HG03469 (cell line): ENCODE measurements around the gene FCHSD2.
"Not testable (repeated sequence)": the region's sequence is repeated elsewhere in the genome, so short reads cannot be mapped to it uniquely, and the experiment has no call there.

Source experiments
- ATAC-seq: cut with Tn5 transposase; IDR thresholded peaks from one replicate; pipeline ENCODE4 v1.9.1; 2021; ENCODE audit warnings: mild to moderate bottlenecking, moderate library complexity, moderate number of reproducible peaks; ENCODE audit not compliant: unreplicated experiment

Gene FCHSD2

DNA sequence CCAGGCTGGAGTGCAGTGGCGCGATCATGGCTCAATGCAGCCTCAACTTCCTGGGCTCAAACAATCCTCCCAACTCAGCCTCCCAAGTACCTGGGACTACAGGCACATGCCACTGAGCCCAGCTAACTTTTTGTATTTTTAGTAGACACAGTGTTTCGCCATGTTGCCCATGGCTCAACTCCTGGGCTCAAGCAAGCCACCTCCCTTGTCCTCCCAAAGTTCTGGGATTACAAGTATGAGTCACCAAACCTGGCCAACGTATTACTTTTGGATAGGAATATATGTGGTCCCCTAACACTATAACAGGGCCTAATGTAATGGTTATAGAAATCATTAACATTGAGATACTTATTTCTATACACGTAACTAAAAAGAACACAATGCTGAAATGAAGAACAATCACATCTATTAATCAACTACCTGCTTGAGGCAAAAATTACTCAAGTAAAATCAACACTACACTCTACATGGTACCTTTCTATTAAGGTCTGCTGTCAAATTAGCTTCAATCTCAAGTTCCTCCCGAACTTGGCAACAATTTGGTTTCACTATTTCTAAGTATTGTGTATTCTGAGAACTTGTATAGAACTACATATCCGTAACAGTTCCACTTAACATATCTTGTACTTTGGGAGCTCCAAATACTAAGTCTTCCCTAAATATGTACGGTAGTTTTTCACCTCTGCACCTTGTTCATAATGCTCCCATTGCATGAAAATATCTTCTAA, 124.9 kb downstream of the FCHSD2 start:
- ATAC-seq, result no peak

DNA sequence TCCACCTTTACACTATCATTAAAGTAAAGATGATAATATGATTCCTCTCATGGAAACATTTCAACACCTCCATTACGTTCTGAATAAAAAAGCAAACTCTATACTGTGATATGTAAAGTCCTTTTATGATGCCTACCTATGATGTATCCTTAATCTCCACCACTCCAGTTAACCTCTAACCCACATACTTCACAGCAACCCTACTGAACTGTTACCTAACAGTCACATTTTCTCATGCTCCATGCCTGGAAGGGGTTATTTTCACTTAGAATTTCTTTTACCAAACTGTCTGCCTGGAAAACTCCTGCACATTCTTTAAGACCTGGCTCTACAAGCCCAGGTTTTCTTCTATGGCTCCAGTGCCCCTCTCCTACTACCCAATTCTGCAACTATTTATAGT, 129.1 kb downstream of the FCHSD2 start:
- ATAC-seq, result no peak

DNA sequence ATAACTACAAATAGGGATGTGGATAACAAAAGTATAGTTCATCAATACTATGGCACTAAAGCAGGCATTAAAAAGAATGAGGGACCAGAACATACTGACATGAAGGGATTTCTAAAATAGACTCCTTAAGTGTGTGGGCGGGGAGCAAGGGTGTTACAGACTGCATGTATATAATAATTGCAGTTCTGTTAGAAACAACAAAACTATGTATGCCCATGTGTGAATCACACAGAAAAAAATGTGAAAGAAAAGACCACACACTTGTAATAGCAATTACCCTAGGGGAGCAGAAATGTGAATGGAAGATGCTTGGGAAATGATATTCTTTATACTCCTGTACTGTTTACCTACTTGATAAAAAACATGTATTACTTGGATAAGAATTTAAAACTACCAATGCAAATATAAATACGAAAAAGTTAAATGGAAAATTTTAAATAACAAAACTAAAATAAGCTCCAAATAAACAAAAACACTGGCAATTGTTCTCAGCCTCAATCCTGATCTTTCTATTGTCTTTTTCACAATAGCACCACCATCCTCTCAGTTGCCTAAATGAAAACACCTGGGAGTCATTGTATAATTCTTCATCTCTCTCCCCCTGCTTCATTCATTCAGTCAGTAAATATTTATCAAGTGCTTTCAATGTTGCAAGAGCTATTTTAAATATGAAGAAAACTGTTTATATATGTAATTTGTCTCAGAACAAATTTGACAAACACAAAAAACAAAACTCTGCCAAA, 129.8 kb downstream of the FCHSD2 start:
- no peak for ATAC-seq

DNA sequence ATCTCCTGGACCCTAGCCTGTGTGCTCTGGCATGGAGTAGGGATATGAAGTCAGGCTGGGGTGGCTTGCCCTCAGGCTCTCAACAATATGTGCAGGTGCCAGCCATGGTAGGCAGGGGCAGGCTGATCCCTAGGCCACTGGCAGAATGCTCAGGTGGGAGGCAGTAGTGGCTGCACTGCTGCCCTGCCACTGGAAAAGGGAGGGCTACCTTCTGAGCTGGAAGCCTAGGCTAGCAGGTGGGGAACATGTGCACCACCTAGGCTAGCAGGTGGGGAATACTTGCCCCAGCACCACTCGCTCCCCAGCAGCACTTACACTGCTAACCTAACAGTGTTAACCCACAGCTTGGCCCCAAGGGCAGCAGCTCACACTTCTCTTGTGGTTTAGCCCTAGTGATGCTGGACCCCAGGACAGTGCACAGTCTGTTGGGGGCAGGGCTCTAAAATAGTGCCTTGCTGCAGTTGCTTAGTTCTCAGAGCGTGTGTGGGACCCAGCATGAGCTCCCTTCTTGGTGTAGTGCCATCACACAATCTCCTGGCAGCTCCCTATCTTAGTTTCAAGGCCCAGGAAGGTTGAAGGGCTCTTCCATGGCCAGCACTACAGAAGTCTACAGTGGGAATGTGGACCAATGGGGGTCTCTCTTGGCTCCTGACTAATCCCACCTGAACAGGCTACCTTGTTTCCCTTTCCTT, 130.8 kb downstream of the FCHSD2 start:
- ATAC-seq, result no peak

- no peak for ATAC-seq
Measured at GRCh38 chr11:73009972-73010371, 132.1 kb downstream of the FCHSD2 start.

- no peak for ATAC-seq
Measured at GRCh38 chr11:73004088-73004487, 138.0 kb downstream of the FCHSD2 start.

- ATAC-seq, result no peak
Measured at GRCh38 chr11:73003088-73003487, 139.0 kb downstream of the FCHSD2 start.

- no peak for ATAC-seq
Measured at GRCh38 chr11:73002214-73002613, 139.9 kb downstream of the FCHSD2 start.

DNA sequence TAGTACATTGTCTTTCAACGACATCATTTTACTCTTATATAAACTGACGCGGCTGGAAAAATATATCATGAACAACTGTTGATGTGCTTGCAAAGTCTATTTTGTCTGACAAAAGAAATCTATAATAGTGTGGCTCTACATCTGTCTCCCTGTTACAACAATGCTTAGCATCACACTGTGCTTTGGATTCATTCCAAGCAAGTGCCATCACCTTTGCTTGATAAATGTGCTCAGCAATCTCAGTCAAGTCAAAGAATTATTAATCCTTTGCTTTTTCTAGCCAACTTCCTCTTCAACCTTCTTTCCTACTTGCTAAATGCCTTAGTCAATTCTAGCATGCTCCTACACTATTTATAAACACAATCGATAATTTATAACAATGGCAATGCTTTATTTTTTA, 140.5 kb downstream of the FCHSD2 start:
- ATAC-seq, result no peak

DNA sequence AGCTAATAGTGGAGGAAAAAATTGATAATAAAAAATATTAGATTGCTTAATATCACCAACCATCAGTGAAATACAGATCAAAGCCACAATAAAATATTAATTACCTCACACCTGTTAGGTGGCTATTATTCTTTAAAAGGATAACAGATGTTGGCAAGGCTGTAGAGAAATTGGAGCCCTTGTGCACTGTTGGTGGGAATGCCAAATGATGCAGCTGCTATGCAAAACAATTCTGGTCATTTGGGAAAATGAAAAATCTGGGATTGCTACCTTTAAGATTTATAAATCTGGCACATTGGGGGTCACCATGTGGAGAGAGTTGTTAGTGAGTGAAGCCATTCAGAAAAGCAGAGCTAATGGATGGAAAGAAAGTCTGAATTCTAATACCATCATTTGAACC, 143.4 kb downstream of the FCHSD2 start:
- ATAC-seq, result no peak

DNA sequence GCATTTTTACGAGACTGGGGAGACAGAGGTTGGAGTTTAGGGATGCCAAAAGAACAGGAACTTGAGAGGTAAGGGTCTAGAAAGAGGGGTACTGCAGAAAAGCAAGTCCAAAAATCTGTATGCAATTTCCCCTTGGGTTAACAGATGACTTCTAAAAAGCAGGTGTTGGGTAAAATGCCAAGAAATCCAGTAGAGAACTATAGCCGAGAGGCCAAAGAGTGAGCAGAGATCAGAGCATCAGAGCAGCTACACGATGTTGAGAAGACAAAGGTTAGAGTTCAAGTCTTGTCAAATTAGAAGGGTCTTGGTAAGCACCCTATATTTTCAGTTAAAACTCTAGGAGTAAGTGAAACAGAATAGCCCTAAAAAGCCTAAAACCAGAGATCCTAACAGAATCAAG, 145.2 kb downstream of the FCHSD2 start:
- no peak for ATAC-seq

GRCh38 chr11:72989727-72990126, 152.4 kb downstream of the FCHSD2 start:
- ATAC-seq, result no peak

DNA sequence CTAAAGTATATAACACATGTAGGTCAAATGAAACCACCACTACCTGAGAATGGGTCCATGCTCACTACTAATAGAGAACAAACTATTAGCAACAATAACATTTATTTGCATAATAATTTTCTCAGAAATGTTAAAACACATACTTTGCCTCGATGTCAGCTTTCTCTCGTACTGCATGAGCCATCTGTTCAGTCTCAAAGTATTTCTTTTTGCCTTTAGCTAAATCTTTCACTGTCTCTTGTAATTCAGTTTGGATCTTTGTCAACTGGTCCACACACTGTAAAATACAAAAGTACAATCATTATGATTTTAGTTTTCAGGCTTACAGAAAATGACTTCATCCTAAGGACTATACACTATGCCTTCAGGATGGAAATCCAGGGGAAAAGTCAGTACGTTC, 153.3 kb downstream of the FCHSD2 start:
- no peak for ATAC-seq

DNA sequence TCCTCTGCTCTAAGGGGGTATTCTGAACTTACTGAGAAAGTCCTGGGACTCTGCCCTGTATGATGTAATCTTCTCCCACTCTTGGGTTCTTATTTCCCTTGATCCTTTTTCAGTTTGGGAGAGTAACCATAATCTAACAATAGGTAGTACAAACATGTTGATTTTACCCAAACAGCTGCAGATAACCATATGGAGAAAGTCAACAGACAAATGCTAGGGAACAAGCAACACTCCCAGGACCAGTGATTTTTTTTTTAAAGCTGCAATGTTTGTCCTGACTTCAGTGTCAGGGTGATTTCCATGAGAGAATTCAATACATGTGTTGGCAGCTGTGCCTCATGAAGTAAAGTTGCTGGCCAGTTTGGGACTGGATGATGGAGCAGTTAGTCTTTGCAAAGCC, 156.5 kb downstream of the FCHSD2 start:
- no peak for ATAC-seq

- no peak for ATAC-seq
Measured at GRCh38 chr11:72984453-72985077, 157.6 kb downstream of the FCHSD2 start.

DNA sequence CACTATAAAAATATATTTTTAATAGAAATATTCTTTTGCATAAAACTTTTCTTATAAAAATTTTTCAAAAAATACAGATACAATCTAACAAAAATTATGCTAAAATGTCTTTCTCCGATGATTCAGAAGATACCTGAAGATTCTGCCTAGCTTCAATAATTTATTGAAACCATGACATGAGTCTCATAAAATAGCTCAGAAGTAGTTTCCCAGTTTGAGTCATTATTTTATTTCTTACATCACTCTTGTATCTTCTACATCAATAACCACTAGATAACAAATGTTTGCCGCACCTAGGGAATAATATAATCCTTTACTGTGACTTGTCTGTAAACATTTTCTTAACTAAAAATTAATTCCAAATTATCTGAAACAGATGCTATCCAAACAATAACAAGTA, 158.6 kb downstream of the FCHSD2 start:
- no peak for ATAC-seq

DNA sequence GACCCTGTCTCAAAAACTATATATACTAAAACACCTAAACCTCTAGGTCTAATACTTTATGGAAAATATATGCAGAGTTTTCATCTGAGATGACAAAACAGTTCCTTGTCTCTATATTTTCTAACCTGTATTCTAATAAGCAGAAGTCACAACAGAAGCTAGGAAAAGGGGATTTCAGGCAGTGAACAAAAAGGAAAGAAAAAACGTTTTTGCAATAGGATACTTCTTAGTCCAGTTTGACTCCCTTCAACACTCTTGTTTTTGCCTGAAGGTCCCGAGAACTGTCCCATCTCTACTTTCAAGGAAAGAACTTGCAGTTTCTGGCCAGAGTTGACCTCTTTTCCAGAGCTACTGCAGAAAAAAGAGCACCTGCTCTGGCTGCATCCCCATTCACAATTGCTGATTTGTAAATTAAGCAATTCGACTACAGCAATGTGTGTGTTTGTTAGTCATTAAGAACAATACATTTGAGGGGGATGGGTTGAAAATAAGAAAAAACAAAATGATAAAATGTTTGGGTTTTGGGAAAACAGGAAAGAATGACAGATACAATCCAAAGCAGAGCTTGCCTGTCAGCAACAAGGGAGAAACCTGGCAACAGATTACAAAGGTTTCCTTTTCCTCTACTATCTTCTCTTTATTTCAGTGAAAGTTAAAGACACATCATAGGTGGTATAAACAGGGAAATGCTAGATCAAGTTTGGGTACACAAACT, 160.0 kb downstream of the FCHSD2 start:
- no peak for ATAC-seq

DNA sequence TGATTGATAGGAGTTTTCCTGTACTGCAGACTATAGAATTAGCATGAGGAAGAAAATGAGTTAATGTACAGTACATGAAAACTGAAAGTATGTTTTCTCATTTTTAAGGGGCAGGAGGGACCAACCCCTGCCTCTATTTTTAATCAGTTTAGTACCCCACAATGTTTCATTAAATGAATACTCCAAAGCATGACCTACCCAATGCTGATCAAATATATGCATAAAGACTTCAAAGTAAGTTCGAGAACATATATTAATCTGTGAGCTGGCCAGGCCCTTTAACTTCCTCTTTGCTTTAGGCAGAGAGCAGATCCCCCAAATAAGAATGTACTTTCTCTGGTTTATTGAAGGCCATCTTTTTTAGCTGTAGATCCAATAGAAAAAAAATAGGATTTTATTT, 161.0 kb downstream of the FCHSD2 start:
- no peak for ATAC-seq

DNA sequence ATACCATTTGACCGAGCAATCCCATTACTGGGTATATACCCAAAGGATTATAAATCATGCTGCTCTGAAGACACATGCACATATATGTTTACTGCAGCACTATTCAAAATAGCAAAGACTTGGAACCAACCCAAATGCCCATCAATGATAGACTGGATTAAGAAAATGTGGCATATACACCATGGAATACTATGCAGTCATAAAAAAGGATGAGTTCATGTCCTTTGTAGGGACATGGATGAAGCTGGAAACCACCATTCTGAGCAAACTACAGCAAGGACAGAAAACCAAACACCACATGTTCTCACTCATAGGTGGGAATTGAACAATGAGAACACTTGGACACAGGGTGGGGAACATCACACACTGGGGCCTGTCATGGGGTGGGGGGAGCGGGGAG, 164.3 kb downstream of the FCHSD2 start:
- not testable (repeated sequence) for ATAC-seq

GRCh38 chr11:72976522-72976892, 165.6 kb downstream of the FCHSD2 start:
- not testable (repeated sequence) for ATAC-seq
